ENCODE data around the gene SH2D6.
"Not testable (repeated sequence)": the region's sequence is repeated elsewhere in the genome, so short reads cannot be mapped to it uniquely, and the experiment has no call there.

SH2D6 gene

GRCh38 chr2:85418132-85419008 is at the start of gene SH2D6:
Gene SH2D6, plus strand, starts transcription at chr2:85418714. Its CDS starts 10,752 bp downstream, at chr2:85429466.
- in situ Hi-C loops (cut with HindIII; ENCODE audit: low sequenced_read_pairs), result loop anchor here (25.0 kb wide), 1 partner anchor 119 kb away; the partner anchor contains the start of gene MAT2A

- in situ Hi-C loops (cut with HindIII; ENCODE audit: low sequenced_read_pairs), result no loop called here
Measured at GRCh38 chr2:85368921-85369320, 49.6 kb upstream of the SH2D6 start.

- in situ Hi-C loops (cut with HindIII; ENCODE audit: low sequenced_read_pairs), result no loop called here
Measured at GRCh38 chr2:85369500-85369899, 49.0 kb upstream of the SH2D6 start.

- in situ Hi-C loops (cut with HindIII; ENCODE audit: low sequenced_read_pairs), result no loop called here
Measured at GRCh38 chr2:85371045-85371444, 47.5 kb upstream of the SH2D6 start.

- in situ Hi-C loops (cut with HindIII; ENCODE audit: low sequenced_read_pairs), result no loop called here
Measured at GRCh38 chr2:85376291-85377065, 42.0 kb upstream of the SH2D6 start.

- in situ Hi-C loops (cut with HindIII; ENCODE audit: low sequenced_read_pairs), result no loop called here
Measured at GRCh38 chr2:85377083-85377482, 41.4 kb upstream of the SH2D6 start.

GRCh38 chr2:85378257-85378656 is 40.3 kb upstream of the SH2D6 start:
- in situ Hi-C loops (cut with HindIII; ENCODE audit: low sequenced_read_pairs), result no loop called here

GRCh38 chr2:85380048-85380447 is 38.5 kb upstream of the SH2D6 start:
- in situ Hi-C loops (cut with HindIII; ENCODE audit: low sequenced_read_pairs), result no loop called here

- in situ Hi-C loops (cut with HindIII; ENCODE audit: low sequenced_read_pairs), result not testable (repeated sequence)
Measured at GRCh38 chr2:85383151-85383550, 35.4 kb upstream of the SH2D6 start.

GRCh38 chr2:85383850-85384249 is 34.7 kb upstream of the SH2D6 start:
- in situ Hi-C loops (cut with HindIII; ENCODE audit: low sequenced_read_pairs), result no loop called here

GRCh38 chr2:85385746-85386145 is 32.8 kb upstream of the SH2D6 start:
- in situ Hi-C loops (cut with HindIII; ENCODE audit: low sequenced_read_pairs), result no loop called here

GRCh38 chr2:85387754-85388153 is 30.8 kb upstream of the SH2D6 start:
- in situ Hi-C loops (cut with HindIII; ENCODE audit: low sequenced_read_pairs), result no loop called here

- in situ Hi-C loops (cut with HindIII; ENCODE audit: low sequenced_read_pairs), result no loop called here
Measured at GRCh38 chr2:85388878-85389538, 29.5 kb upstream of the SH2D6 start.

- in situ Hi-C loops (cut with HindIII; ENCODE audit: low sequenced_read_pairs), result no loop called here
Measured at GRCh38 chr2:85390941-85391669, 27.4 kb upstream of the SH2D6 start.

GRCh38 chr2:85393836-85394235 is 24.7 kb upstream of the SH2D6 start:
- in situ Hi-C loops (cut with HindIII; ENCODE audit: low sequenced_read_pairs), result no loop called here

GRCh38 chr2:85394261-85394681 is 24.2 kb upstream of the SH2D6 start:
- in situ Hi-C loops (cut with HindIII; ENCODE audit: low sequenced_read_pairs), result no loop called here

- in situ Hi-C loops (cut with HindIII; ENCODE audit: low sequenced_read_pairs), result no loop called here
Measured at GRCh38 chr2:85394976-85395375, 23.5 kb upstream of the SH2D6 start.

- in situ Hi-C loops (cut with HindIII; ENCODE audit: low sequenced_read_pairs), result no loop called here
Measured at GRCh38 chr2:85395912-85396475, 22.5 kb upstream of the SH2D6 start.

- in situ Hi-C loops (cut with HindIII; ENCODE audit: low sequenced_read_pairs), result no loop called here
Measured at GRCh38 chr2:85396531-85397470, 21.7 kb upstream of the SH2D6 start.
